GM12878 (cell line): ENCODE results near the gene LYZL2. TPM values are rescaled to one million over a fixed set of nuclear protein-coding genes. Genes with fewer than 3 reads are reported as not detected.
"Not testable (repeated sequence)": the region's sequence is repeated elsewhere in the genome, so short reads cannot be mapped to it uniquely, and the experiment has no call there.

Source experiments
- ATAC-seq: fragments of 200-7000 bp; cut with Tn5 transposase; 3 replicates; pipeline ENCODE4 v1.9.1; 2020; ENCODE audit warnings: mild to moderate bottlenecking, moderate library complexity
- BruUV-seq: library from RNA; stranded (reverse); fragments of 400-500 nt; replicated peaks from 2 replicates; lab custom pipeline; 2021; lab: Mats Ljungman, UMichigan
- CTCF ChIA-PET: fragments of 300-600 bp; sonication (Branson Sonifier 250); formaldehyde crosslinking; extraction: SDS; loops from one replicate; lab custom pipeline; 2021; ENCODE audit warnings: inconsistent platforms; lab: Yijun Ruan, JAX
- POLR2A ChIA-PET: fragments of 350-600 bp; formaldehyde crosslinking; extraction: SDS; loops from one replicate; lab custom pipeline; 2021; ENCODE audit warnings: inconsistent platforms; lab: Charles Lee
- RAD21 ChIA-PET: fragments of 300-600 bp; sonication (Branson Sonifier 250); formaldehyde crosslinking; loops from one replicate; lab custom pipeline; 2023; ENCODE audit warnings: antibody characterized with exemption; ENCODE audit not compliant: unreplicated experiment; lab: Charles Lee
- SMC1A ChIA-PET: fragments of 300-600 bp; sonication (Branson Sonifier 250); formaldehyde crosslinking; loops from one replicate; lab custom pipeline; 2023; ENCODE audit not compliant: unreplicated experiment, uncharacterized antibody; lab: Charles Lee
- DNase-seq: peaks from one replicate; pipeline ENCODE4 v3.0.0-alpha.2; 2011; ENCODE audit warnings: low read depth, low spot score
- FAIRE-seq: peaks from 3 replicates; lab custom pipeline; 2011; peaks lifted over from hg19 to GRCh38; lab: Jason Lieb, UNC
- H2AFZ ChIP-seq: 2 replicates; pipeline ENCODE4 v1.6.0; 2011; ENCODE audit warnings: low read depth, low read length, control low read depth; ENCODE audit not compliant: control insufficient read depth
- H3K27ac ChIP-seq: 2 replicates; pipeline ENCODE4 v1.5.1; 2011; ENCODE audit warnings: control low read depth; ENCODE audit not compliant: control insufficient read depth, insufficient read depth
- H3K27me3 ChIP-seq, 2 experiments: replicated peaks in 1 of 2; 2 replicates each; pipeline versions ENCODE4 v1.6.0 to v1.6.1; 2011; ENCODE audit warnings: low read length in 1 of 2; ENCODE audit not compliant: control insufficient read depth in 2 of 2, insufficient read depth in 2 of 2
- H3K36me3 ChIP-seq, 2 experiments: 2 replicates each; pipeline ENCODE4 v1.5.1; 2011; ENCODE audit warnings: low read length in 1 of 2; ENCODE audit not compliant: control insufficient read depth in 2 of 2, insufficient read depth in 2 of 2
- H3K4me1 ChIP-seq: 2 replicates; pipeline ENCODE4 v1.6.1; 2011; ENCODE audit warnings: mild to moderate bottlenecking, low read length, moderate library complexity, mixed read lengths; ENCODE audit not compliant: control insufficient read depth, insufficient read depth
- H3K4me2 ChIP-seq: 2 replicates; pipeline ENCODE4 v1.6.0; 2011; ENCODE audit warnings: control low read depth; ENCODE audit not compliant: control insufficient read depth, insufficient read depth
- H3K4me3 ChIP-seq: fragments of 200-600 bp; sonication (generic); 2 replicates; pipeline ENCODE4 v1.5.1; 2016
- H3K79me2 ChIP-seq: 2 replicates; pipeline ENCODE4 v1.6.0; 2011; ENCODE audit warnings: low read length; ENCODE audit not compliant: control insufficient read depth, insufficient read depth
- H3K9ac ChIP-seq: 2 replicates; pipeline ENCODE4 v1.8.0; 2011; ENCODE audit warnings: low read length, control low read depth, mixed read lengths; ENCODE audit not compliant: control insufficient read depth, insufficient read depth
- H3K9me3 ChIP-seq: replicated peaks from 3 replicates; pipeline ENCODE4 v1.5.1; 2011; ENCODE audit warnings: mild to moderate bottlenecking, low read length; ENCODE audit not compliant: control insufficient read depth, insufficient read depth
- H4K20me1 ChIP-seq: 2 replicates; pipeline ENCODE4 v1.6.0; 2011; ENCODE audit not compliant: control insufficient read depth, insufficient read depth
- BCL3 ChIP-seq: IDR thresholded peaks from 2 replicates; pipeline ENCODE4 v1.6.1; 2011; ENCODE audit warnings: borderline replicate concordance, low read depth, mild to moderate bottlenecking, moderate library complexity, low read length; ENCODE audit not compliant: insufficient read depth, poor library complexity, severe bottlenecking
- E2F4 ChIP-seq: IDR thresholded peaks from 2 replicates; pipeline ENCODE4 v1.6.1; 2012; ENCODE audit warnings: low read depth, low read length, improper control_type of control experiment
- REST ChIP-seq: IDR thresholded peaks from 2 replicates; pipeline ENCODE4 v1.6.1; 2012; ENCODE audit warnings: mild to moderate bottlenecking, low read depth, low read length
- SKIL ChIP-seq: fragments of 450-650 bp; IDR thresholded peaks from 2 replicates; pipeline ENCODE4 v1.6.1; 2017; ENCODE audit warnings: mild to moderate bottlenecking, low read depth, inconsistent platforms; ENCODE audit not compliant: poor library complexity, severe bottlenecking
- SREBF2 ChIP-seq: IDR thresholded peaks from 2 replicates; pipeline ENCODE4 v1.6.1; 2012; ENCODE audit warnings: mild to moderate bottlenecking, low read length
- TCF7 ChIP-seq: IDR thresholded peaks from 2 replicates; pipeline ENCODE4 v1.6.1; 2014; ENCODE audit warnings: antibody characterized with exemption, borderline replicate concordance
- WGBS: methylation state at CpG from one replicate; pipeline ENCODE4 v1.1.6; 2016; ENCODE audit warnings: low lambda C conversion rate; ENCODE audit not compliant: insufficient replicate concordance, insufficient coverage; ENCODE audit errors: missing lambda C conversion rate; 5-methylcytosine and 5-hydroxymethylcytosine counted together
- in situ Hi-C: fragments of 300-500 bp; cut with MboI; formaldehyde crosslinking; loops from 9 replicates; pipeline ENCODE4 v1.14.3; 2018; ENCODE audit warnings: mixed read lengths
- intact Hi-C: fragments of 100-400 bp; cut with micrococcal nuclease; formaldehyde crosslinking; loops from one replicate; pipeline ENCODE4 v1.14.2; 2022; ENCODE audit not compliant: unreplicated experiment
- polyA plus RNA-seq, 11 experiments: library from polyadenylated mRNA; depleted of rRNA in 4 of 11; unstranded in 6 of 11; stranded (reverse) in 5 of 11; fragments of >200 nt; fragmentation: Nextera tagmentation in 4 of 11; fragmentation: Illumina TruSeq in 1 of 11; extraction: Ambion mirVana in 4 of 11; extraction: Trizol in 1 of 11; gene quantifications; 1 replicate in 1 of 11; 2 replicates in 10 of 11; pipeline versions ENCODE4 v1.2.1 to v1.2.3, GENCODE V29; 2011 to 2016; ENCODE audit warnings: inconsistent platforms in 2 of 11, missing spikeins in 2 of 11, low read depth in 1 of 11
- total RNA-seq, 4 experiments: library from RNA; depleted of rRNA in 3 of 4; stranded (reverse); fragments of >200 nt in 3 of 4; fragmentation: Illumina TruSeq in 1 of 4; extraction: Trizol in 1 of 4; gene quantifications; 2 replicates each; pipeline versions ENCODE4 v1.2.1 to v1.2.3, GENCODE V29; 2013 to 2021

LYZL2 gene
- total and polyA plus RNA-seq, 10 of the 15 experiments (the other 5 are each of a cell fraction or from before 2014, with no cell fraction given) = not detected

- Histone ChIP-seq H3K9ac (no peak overlapping the region), H3K79me2 (no peaks in the 10 kb centered on the region), H3K27ac (no peak overlapping the region), H3K4me1 (no peaks in the 10 kb centered on the region), H3K4me2 (no peak overlapping the region), H3K4me3 (no peak overlapping the region), H3K27me3 (peaks cover 3 to 5% of the 10 kb centered on the region in 2 experiments), H3K9me3 (no peaks in the 10 kb centered on the region), H4K20me1 (no peaks in the 10 kb centered on the region), H3K36me3 (no peaks in the 10 kb centered on the region), H2AFZ (no peak overlapping the region)
- SMC1A ChIA-PET = interaction anchor here (0.6 kb wide), 1 partner anchor 26 kb away, joined by 3 read pairs; no protein-coding TSS in a partner anchor
- no peak for DNase-seq
- POLR2A ChIA-PET = no interaction called here
- BruUV-seq = no TSS peak
- in situ Hi-C loops = no loop called here
- intact Hi-C loops = no loop called here
- RAD21 ChIA-PET = no interaction called here
- no peak for TF ChIP-seq E2F4
- TF ChIP-seq SREBF2 = no peak
- no peak for TF ChIP-seq TCF7
- TF ChIP-seq BCL3 = no peak
- no peak for TF ChIP-seq SKIL
- no peak for TF ChIP-seq REST
- no peak for FAIRE-seq
- WGBS = 20% methylated on average over 14 of the region's 15 CpGs
- ATAC-seq = peak; percentile 34
- CTCF ChIA-PET = no interaction called here
Observed at GRCh38 chr10:30645340-30645827, 15.8 kb upstream of the LYZL2 start.

GRCh38 chr10:30644408-30644861 is 14.9 kb upstream of the LYZL2 start:
- DNase-seq, H3K36me3 ChIP-seq, ATAC-seq, H2AFZ ChIP-seq, H3K9me3 ChIP-seq, H3K27me3 ChIP-seq, intact Hi-C loops, FAIRE-seq, H3K79me2 ChIP-seq, H3K4me3 ChIP-seq, in situ Hi-C loops, POLR2A ChIA-PET, H3K4me2 ChIP-seq, H4K20me1 ChIP-seq, H3K9ac ChIP-seq, BruUV-seq, H3K4me1 ChIP-seq, RAD21 ChIA-PET, H3K27ac ChIP-seq, SMC1A ChIA-PET, CTCF ChIA-PET: not testable (repeated sequence)
- WGBS = 42% methylated on average over 5 of the region's 5 CpGs
